GM23338 (cell line): ENCODE measurements around the gene RGS3.

Experiments
- EZH2 ChIP-seq: fragments of 200-600 bp; sonication (generic); IDR thresholded peaks from one replicate; pipeline ENCODE4 v1.8.0; 2017; ENCODE audit warnings: antibody characterized with exemption, mild to moderate bottlenecking, low read depth; ENCODE audit not compliant: unreplicated experiment
- EZH2phosphoT487 ChIP-seq: fragments of 200-600 bp; sonication (generic); IDR thresholded peaks from one replicate; pipeline ENCODE4 v1.8.1; 2018; ENCODE audit warnings: antibody characterized with exemption; ENCODE audit not compliant: unreplicated experiment
- JUNB ChIP-seq: IDR thresholded peaks from one replicate; pipeline ENCODE4 v1.6.1; 2016; ENCODE audit warnings: antibody characterized with exemption; ENCODE audit not compliant: unreplicated experiment
- POLR2AphosphoS5 ChIP-seq: IDR thresholded peaks from 2 replicates; pipeline ENCODE4 v1.6.1; 2016; ENCODE audit warnings: antibody characterized with exemption, low read depth
- REST ChIP-seq: IDR thresholded peaks from one replicate; pipeline ENCODE4 v1.6.1; 2018; ENCODE audit warnings: antibody characterized with exemption; ENCODE audit not compliant: unreplicated experiment
- TF ChIP-seq, protein P1 (sequence below), 2 experiments: fragments of 200-600 bp in 1 of 2; sonication (generic) in 1 of 2; conservative IDR thresholded peaks; 2 replicates each; pipeline versions ENCODE4 v1.5.1 to v1.6.1; 2016 to 2017; ENCODE audit warnings: antibody characterized with exemption in 2 of 2, low read depth in 2 of 2, mild to moderate bottlenecking in 2 of 2, moderate library complexity in 1 of 2

DNA sequence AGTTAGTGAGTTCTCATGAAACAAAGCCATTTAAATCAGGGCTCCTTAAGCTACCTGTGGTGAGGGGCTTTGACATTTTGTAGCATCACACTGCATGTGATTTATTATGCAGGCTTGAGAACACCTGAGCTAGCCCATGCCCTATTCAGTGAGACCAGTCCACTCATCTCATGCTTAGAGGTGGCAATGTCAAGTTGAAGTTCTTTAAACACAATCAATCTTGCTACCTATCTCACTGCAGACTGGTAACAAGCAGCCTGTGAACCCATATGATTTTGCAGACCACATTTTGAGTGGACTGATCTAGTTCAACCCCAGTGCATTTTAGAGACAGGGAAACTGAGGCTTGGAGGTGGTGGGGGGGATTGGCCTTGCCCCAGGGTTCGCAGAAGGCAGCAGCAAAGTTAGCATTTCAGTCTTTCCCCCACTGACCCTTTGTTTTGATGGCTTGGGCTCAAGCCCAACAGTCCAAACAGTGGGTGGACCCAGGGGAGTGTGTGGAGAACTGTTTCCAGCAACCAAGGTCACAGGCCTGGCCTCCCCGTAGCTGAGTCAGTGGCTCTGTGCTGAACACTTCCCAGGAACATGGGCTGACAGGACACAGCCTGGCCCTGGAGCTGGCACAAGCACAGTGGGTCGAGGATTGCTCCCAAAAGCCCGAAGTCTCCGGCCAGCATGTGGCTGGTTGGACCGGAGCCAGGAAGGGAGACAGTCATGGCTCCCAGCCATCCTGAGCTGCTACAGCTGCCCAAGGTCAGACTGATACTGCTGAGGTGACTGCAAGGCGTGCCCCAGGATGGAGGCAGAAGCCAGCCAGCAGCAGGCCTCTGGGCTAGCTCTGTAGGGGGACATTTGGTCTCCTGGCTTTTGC, 95.3 kb downstream of the RGS3 start:
- TF ChIP-seq, protein P1, sequence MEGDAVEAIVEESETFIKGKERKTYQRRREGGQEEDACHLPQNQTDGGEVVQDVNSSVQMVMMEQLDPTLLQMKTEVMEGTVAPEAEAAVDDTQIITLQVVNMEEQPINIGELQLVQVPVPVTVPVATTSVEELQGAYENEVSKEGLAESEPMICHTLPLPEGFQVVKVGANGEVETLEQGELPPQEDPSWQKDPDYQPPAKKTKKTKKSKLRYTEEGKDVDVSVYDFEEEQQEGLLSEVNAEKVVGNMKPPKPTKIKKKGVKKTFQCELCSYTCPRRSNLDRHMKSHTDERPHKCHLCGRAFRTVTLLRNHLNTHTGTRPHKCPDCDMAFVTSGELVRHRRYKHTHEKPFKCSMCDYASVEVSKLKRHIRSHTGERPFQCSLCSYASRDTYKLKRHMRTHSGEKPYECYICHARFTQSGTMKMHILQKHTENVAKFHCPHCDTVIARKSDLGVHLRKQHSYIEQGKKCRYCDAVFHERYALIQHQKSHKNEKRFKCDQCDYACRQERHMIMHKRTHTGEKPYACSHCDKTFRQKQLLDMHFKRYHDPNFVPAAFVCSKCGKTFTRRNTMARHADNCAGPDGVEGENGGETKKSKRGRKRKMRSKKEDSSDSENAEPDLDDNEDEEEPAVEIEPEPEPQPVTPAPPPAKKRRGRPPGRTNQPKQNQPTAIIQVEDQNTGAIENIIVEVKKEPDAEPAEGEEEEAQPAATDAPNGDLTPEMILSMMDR (conservative IDR thresholded peaks at IDR 0.05; ENCODE audit: low read depth in 2 of 2) = no peak
- TF ChIP-seq EZH2 (no peak), EZH2phosphoT487 (no peak), JUNB (no peak), REST (no peak), POLR2AphosphoS5 (no peak)
